Measurements from ENCODE around the gene RAB11FIP4. TPM values are rescaled to one million over a fixed set of nuclear protein-coding genes. Genes with fewer than 3 reads are reported as not detected.

RAB11FIP4 gene
- total RNA-seq, 1 experiment from 2014 or later = 15.1 TPM

DNA sequence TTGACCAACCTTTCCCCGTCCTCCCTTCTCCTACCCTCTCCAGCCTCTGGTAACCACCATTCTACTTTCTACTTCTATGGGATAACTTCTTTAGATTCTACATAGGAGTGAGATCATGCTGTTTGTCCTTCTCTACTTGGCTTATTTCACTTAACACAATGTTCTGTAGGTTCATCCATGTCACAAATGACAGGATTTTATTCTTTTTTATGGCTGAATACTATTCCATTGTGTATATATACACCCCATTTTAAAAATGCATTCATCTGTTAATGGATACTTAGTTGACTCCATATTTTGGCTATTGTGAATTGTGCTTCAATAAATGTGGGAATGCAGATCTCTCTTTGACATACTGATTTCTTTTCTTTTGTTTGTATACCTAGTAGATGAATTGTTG is 115.0 kb downstream of the RAB11FIP4 start (continued):
- TF ChIP-seq, protein P1, sequence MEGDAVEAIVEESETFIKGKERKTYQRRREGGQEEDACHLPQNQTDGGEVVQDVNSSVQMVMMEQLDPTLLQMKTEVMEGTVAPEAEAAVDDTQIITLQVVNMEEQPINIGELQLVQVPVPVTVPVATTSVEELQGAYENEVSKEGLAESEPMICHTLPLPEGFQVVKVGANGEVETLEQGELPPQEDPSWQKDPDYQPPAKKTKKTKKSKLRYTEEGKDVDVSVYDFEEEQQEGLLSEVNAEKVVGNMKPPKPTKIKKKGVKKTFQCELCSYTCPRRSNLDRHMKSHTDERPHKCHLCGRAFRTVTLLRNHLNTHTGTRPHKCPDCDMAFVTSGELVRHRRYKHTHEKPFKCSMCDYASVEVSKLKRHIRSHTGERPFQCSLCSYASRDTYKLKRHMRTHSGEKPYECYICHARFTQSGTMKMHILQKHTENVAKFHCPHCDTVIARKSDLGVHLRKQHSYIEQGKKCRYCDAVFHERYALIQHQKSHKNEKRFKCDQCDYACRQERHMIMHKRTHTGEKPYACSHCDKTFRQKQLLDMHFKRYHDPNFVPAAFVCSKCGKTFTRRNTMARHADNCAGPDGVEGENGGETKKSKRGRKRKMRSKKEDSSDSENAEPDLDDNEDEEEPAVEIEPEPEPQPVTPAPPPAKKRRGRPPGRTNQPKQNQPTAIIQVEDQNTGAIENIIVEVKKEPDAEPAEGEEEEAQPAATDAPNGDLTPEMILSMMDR (IDR thresholded peaks at IDR 0.05 in 2 of 3, conservative IDR thresholded peaks at IDR 0.05 in 1 of 3; ENCODE audit: borderline replicate concordance in 1 of 3, insufficient read depth in 1 of 3, low read depth in 2 of 3, low read length in 2 of 3) = no peak
- no peak for TF ChIP-seq SRF (IDR thresholded peaks at IDR 0.05; ENCODE audit: low read depth)
- TF ChIP-seq EZH2 (IDR thresholded peaks at IDR 0.05) = no peak

DNA sequence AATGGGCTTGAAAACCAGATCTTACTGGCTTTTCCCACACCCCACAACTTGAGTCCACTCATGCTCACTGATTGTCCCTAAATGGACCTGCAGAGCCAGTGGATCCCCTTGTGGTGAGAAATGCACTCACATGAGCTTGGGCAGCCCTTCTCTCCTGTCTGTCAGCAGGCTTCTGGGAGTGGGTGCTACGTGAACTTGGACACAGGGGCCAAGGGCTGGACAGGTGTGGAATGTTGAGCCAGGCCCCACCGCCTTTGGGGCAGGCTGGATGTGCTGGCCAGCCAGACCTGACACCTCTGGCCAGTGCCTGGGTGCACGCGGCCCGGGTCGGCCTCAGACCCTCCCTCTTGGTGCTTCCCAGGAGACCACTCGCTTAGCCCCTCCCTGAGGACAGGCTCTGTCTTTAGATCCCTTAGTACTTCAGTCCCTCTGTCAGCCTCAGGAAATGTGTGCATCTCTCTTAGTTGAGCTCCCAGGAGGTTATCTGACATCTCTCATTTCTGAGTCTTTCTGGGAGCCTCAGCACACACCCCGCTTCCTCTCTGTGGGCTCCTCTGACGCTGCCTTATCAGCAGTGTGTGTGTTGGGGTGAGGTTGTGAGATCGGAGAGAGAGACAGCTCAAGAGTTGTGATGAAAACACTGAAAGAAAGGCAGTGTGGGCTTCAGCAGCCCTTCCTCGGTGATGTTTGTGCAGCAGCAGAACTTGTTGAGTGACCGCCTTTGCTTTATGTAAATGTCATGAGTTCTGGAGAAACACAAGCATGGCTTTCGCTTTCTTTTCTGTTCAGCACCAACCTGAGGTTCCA is 117.0 kb downstream of the RAB11FIP4 start:
- ChIA-PET CTCF (interaction anchor here (1.0 to 1.3 kb wide), 3 partner anchors 13 to 71 kb away, joined by 3 to 4 read pairs (median 3); no protein-coding TSS in a partner anchor), RAD21 (ENCODE audit: low non-redundant PET in 1 of 2, low total read pairs in 2 of 2, uncharacterized antibody in 2 of 2, unreplicated experiment in 2 of 2) (no interaction called here), POLR2A (no interaction called here)
- H3K79me2 ChIP-seq (ENCODE audit: insufficient read depth, low read length) = no peaks in the 10 kb centered on the region
- TF ChIP-seq YY1 (IDR thresholded peaks at IDR 0.05; ENCODE audit: extremely low read depth, insufficient replicate concordance, low read depth, low read length) (no peak), SRF (IDR thresholded peaks at IDR 0.05; ENCODE audit: low read depth) (no peak), ELF1 (IDR thresholded peaks at IDR 0.05; ENCODE audit: borderline replicate concordance, low read depth) (no peak), RAD21 (IDR thresholded peaks at IDR 0.05; ENCODE audit: low read depth) (peak; percentile 37; the same call in 1 of the 2 replicates), SP1 (IDR thresholded peaks at IDR 0.05; ENCODE audit: low read depth) (no peak), EZH2phosphoT487 (IDR thresholded peaks at IDR 0.05; ENCODE audit: borderline replicate concordance) (no peak), FOSL1 (IDR thresholded peaks at IDR 0.05; ENCODE audit: low read depth) (no peak), SIN3A (IDR thresholded peaks at IDR 0.05; ENCODE audit: low read depth) (no peak)
- TF ChIP-seq, protein P1 (IDR thresholded peaks at IDR 0.05 in 2 of 3, conservative IDR thresholded peaks at IDR 0.05 in 1 of 3; ENCODE audit: borderline replicate concordance in 1 of 3, insufficient read depth in 1 of 3, low read depth in 2 of 3, low read length in 2 of 3) = peak; percentile 13 to 51 (median 44); a peak in 4 of 6 replicates
- TF ChIP-seq, protein P2, sequence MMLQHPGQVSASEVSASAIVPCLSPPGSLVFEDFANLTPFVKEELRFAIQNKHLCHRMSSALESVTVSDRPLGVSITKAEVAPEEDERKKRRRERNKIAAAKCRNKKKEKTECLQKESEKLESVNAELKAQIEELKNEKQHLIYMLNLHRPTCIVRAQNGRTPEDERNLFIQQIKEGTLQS (IDR thresholded peaks at IDR 0.05) = no peak
- DNase-seq (ENCODE audit: low read depth, low spot score) (no peak), ATAC-seq (peak; percentile 77)
- no peak overlapping the region for H3K4me2 ChIP-seq (ENCODE audit: low read length)
- H3K9me3 ChIP-seq (ENCODE audit: control insufficient read depth in 1 of 2, insufficient read depth in 1 of 2, low read depth in 1 of 2, low read length in 2 of 2) = no peaks in the 10 kb centered on the region
- no peaks in the 10 kb centered on the region for H4K20me1 ChIP-seq (ENCODE audit: insufficient read depth)
- no peaks in the 10 kb centered on the region; a peak in 1 of 4 replicates for H3K4me1 ChIP-seq (ENCODE audit: control insufficient read depth in 1 of 2, insufficient read depth in 2 of 2, low read length in 2 of 2)
- no peaks in the 10 kb centered on the region for H3K36me3 ChIP-seq (ENCODE audit: control insufficient read depth in 1 of 2, insufficient read depth in 2 of 2, low read length in 2 of 2)
- no peak overlapping the region for H3K27ac ChIP-seq (ENCODE audit: low read depth, low read length)
- H3K9me2 ChIP-seq (ENCODE audit: insufficient read depth) = no peaks in the 10 kb centered on the region
- BruUV-seq (replicated peaks) = no TSS peak
- H3K4me3 ChIP-seq (replicated peaks in 1 of 2; ENCODE audit: low read depth in 1 of 2, low read length in 2 of 2) = no peak overlapping the region
- H3K9ac ChIP-seq (ENCODE audit: low read length) = no peak overlapping the region
- intact Hi-C loops (cut with micrococcal nuclease) = loop anchor here (2.0 kb wide), 1 partner anchor 62 kb away; no protein-coding TSS in a partner anchor
- no peaks in the 10 kb centered on the region for H3K27me3 ChIP-seq (ENCODE audit: insufficient read depth, low read length)
- H2AFZ ChIP-seq (ENCODE audit: low read depth, low read length, poor library complexity, severe bottlenecking) = no peak overlapping the region

Data from HCT116 (cell line).